BE2C (cell line): ENCODE data around the gene TKTL1.

Source experiments
- DNase-seq: peaks from one replicate; pipeline ENCODE4 v3.0.0-alpha.2; 2020
- H3K27me3 ChIP-seq: fragments of 250-450 bp; sonication (Bioruptor Pico); 2 replicates; pipeline ENCODE4 v1.5.1; 2020; ENCODE audit warnings: mild to moderate bottlenecking
- H3K36me3 ChIP-seq: fragments of 250-450 bp; sonication (Bioruptor Pico); 2 replicates; pipeline ENCODE4 v1.5.1; 2020; ENCODE audit warnings: mild to moderate bottlenecking
- H3K4me1 ChIP-seq: fragments of 250-450 bp; sonication (Bioruptor Pico); 2 replicates; pipeline ENCODE4 v1.5.1; 2020
- H3K4me3 ChIP-seq: 2 replicates; pipeline ENCODE4 v1.5.1; 2011; ENCODE audit warnings: low read depth, low read length
- H3K9me3 ChIP-seq: fragments of 250-450 bp; sonication (Bioruptor Pico); 2 replicates; pipeline ENCODE4 v1.5.1; 2020
- CTCF ChIP-seq: IDR thresholded peaks from 2 replicates; pipeline ENCODE4 v1.5.1; 2012; ENCODE audit warnings: mild to moderate bottlenecking, low read depth, low read length

Gene TKTL1

DNA sequence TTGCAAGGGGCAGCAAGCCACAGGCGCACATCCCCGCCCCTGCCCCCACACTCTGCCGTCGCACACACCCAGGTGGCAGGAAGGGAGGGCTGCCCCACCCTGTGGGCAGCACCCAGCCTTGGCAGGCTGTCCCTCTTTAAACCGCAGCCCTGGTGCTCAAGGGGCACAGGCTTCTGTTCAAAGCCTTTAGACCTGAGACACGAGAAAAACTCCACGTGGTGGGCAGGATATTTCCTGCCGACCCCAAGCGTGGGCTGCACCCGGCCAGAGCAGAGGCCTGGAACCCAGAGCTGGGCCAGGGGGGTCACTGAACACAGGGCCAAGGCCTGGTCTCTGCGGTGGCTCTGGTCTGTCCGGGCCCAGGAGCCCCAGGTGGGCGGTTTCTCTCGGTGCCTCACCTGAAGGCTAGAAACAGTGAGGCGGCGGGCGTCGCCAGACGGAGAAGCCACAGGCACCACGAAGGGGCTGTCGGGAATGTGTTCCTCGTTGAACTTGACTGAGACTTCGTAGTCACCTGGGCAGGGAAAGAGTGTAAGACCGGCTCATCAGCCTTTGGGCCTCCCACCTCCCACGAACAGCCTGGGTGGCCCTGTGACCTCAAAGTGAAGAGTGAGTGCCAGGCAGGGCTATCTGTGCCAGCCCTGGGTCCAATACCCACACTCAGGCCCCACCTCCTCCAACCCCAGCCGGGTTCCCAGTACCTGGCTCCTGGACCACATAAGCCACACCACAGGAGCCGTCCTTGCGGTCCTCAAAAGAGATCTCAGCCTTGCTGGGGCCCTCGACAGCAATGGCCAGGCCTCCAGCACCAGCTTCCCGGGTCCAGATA, 55.8 kb downstream of the TKTL1 start:
- no peaks in the 10 kb centered on the region for H3K27me3 ChIP-seq
- DNase-seq = peak; percentile 5
- H3K9me3 ChIP-seq = no peaks in the 10 kb centered on the region
- peaks cover 79% of the 10 kb centered on the region for H3K36me3 ChIP-seq
- no peaks in the 10 kb centered on the region for H3K4me1 ChIP-seq
- no peak for TF ChIP-seq CTCF
- H3K4me3 ChIP-seq = no peak overlapping the region

- no peak for TF ChIP-seq CTCF
- Histone ChIP-seq H3K36me3 (peaks cover 85% of the 10 kb centered on the region), H3K9me3 (no peaks in the 10 kb centered on the region), H3K27me3 (no peaks in the 10 kb centered on the region), H3K4me1 (no peaks in the 10 kb centered on the region), H3K4me3 (no peak overlapping the region)
- DNase-seq = peak; percentile 1
Measured at GRCh38 chrX:154352012-154352401, 56.4 kb downstream of the TKTL1 start.

DNA sequence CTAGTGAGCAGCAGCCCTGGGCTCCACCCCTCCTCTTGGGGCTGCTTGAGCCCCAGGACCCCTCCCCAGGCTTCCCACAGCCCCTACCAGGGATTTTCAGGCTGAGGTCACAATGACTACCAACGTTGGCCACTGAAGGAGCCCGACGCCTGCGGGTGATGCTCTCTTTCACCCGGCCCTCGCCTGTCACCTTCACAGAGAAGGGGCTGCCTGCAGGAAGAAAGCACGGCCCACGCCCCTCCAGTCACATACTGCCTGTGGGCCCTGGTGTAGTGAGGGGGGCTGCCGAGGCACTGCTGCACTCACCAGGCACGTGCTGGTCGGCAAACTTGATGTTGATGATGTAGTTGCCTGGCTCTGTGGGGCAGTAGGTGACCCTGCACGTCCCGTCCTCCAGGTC, 56.9 kb downstream of the TKTL1 start:
- no peaks in the 10 kb centered on the region for H3K9me3 ChIP-seq
- H3K4me1 ChIP-seq = no peaks in the 10 kb centered on the region
- H3K4me3 ChIP-seq = no peak overlapping the region
- no peaks in the 10 kb centered on the region for H3K27me3 ChIP-seq
- no peak for DNase-seq
- TF ChIP-seq CTCF = no peak
- H3K36me3 ChIP-seq = peaks cover 90% of the 10 kb centered on the region

DNA sequence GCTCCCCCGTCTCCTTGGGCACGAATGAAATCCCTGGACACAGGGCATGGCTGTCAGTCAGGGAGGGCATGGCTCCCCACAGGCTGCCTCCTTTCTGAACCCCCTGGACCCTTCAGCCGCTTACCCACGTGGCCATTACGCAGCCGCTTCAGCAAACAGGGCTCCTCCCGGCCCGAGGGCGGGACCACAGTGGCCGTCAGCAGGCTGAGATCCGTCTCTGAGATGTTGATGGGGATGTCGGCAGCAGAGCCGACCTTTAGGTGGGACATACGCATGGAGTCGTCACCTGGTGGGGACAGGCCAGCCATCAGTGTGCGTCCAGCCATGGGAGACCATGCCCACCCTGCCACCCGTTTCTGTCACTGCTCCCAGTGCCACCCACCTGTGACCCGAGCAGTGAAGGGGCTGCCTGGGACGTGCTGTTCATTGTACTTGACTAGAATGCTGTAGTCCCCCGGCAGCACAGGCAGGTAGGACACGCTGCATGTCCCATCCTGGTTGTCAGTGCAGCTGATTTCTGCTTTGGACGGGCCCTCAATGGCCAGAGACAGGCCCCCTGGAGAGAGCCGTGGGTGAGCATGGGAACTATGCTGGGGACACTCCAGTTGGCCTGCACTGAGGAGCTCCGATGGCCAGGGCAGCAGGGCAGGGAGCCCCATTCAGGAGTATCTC, 57.7 kb downstream of the TKTL1 start:
- Histone ChIP-seq H3K4me1 (no peaks in the 10 kb centered on the region), H3K9me3 (no peaks in the 10 kb centered on the region), H3K4me3 (no peak overlapping the region), H3K36me3 (peaks cover 96% of the 10 kb centered on the region), H3K27me3 (no peaks in the 10 kb centered on the region)
- DNase-seq = peak; percentile 1
- no peak for TF ChIP-seq CTCF

DNA sequence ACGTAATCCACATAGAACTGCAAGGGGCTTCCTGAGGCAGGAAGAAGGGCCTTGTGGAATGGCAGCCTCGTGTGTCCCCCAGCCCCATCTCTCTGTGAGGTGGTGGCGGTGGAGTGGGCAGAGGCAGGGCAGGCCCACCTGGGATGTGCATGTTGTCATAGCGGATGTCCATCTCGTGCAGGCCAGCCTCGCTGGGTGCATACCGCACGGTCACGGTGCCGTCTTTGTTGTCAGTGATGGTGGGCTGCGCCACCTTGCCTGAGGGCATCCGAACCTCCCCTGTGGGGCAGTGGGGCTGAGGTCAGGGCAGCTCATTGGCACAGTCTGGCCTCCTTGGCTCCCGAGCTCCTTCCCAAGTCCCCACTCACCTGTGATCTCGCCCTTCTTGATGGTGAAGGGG, 58.4 kb downstream of the TKTL1 start:
- no peaks in the 10 kb centered on the region for H3K9me3 ChIP-seq
- H3K27me3 ChIP-seq = no peaks in the 10 kb centered on the region
- DNase-seq = no peak
- no peaks in the 10 kb centered on the region for H3K4me1 ChIP-seq
- H3K4me3 ChIP-seq = no peak overlapping the region
- H3K36me3 ChIP-seq = peaks cover 96% of the 10 kb centered on the region
- no peak for TF ChIP-seq CTCF

DNA sequence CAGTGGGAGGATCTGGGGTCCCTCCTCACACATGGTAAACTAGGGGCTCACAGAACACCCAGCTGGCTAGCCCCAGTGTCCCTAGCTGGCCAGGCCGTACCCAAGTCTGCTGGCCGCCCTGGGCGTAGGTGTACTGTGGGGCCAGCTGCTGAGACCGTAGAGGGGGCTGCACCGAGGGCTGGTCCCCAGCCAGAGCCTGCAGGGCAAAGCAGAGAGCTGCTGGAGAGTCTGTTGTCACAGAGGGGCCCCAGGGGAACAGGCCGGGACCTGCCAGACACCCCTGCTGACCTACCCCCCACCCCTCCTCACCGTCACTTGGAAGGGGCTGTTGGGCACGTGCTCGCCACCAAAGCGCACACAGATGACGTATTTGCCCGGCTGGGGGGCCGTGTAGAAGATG, 58.9 kb downstream of the TKTL1 start:
- no peaks in the 10 kb centered on the region for H3K27me3 ChIP-seq
- no peaks in the 10 kb centered on the region for H3K4me1 ChIP-seq
- H3K9me3 ChIP-seq = no peaks in the 10 kb centered on the region
- H3K36me3 ChIP-seq = peaks cover 96% of the 10 kb centered on the region
- H3K4me3 ChIP-seq = no peak overlapping the region
- peak; percentile 41 for DNase-seq
- TF ChIP-seq CTCF = no peak
